C4-2B (cell line): ENCODE measurements around the gene SLC24A4.

Experiments
- CTCF ChIP-seq: fragments of 450-650 bp; conservative IDR thresholded peaks from 2 replicates; pipeline ENCODE4 v1.5.1; 2017; ENCODE audit warnings: mild to moderate bottlenecking
- ZFX ChIP-seq: fragments of 450-650 bp; IDR thresholded peaks from 2 replicates; pipeline ENCODE4 v1.6.1; 2017

GRCh38 chr14:92486881-92487280 is 163.9 kb downstream of the SLC24A4 start:
- TF ChIP-seq CTCF (no peak), ZFX (no peak)
